Measurements from ENCODE around the gene FADS2. TPM values are rescaled to one million over a fixed set of nuclear protein-coding genes. Genes with fewer than 3 reads are reported as not detected.
A peak's percentile ranks its signal among the peaks of the same experiment; 100 is the strongest.

The FADS2 gene
- total and polyA plus RNA-seq, 9 of the 15 experiments (the other 6 are each of a cell fraction or from before 2014, with no cell fraction given): 2.9 to 42.8 (median 16.2) TPM

GRCh38 chr11:61815790-61816735 lies 12.0 kb upstream of the FADS2 start (continued):
- TF ChIP-seq, protein P1, sequence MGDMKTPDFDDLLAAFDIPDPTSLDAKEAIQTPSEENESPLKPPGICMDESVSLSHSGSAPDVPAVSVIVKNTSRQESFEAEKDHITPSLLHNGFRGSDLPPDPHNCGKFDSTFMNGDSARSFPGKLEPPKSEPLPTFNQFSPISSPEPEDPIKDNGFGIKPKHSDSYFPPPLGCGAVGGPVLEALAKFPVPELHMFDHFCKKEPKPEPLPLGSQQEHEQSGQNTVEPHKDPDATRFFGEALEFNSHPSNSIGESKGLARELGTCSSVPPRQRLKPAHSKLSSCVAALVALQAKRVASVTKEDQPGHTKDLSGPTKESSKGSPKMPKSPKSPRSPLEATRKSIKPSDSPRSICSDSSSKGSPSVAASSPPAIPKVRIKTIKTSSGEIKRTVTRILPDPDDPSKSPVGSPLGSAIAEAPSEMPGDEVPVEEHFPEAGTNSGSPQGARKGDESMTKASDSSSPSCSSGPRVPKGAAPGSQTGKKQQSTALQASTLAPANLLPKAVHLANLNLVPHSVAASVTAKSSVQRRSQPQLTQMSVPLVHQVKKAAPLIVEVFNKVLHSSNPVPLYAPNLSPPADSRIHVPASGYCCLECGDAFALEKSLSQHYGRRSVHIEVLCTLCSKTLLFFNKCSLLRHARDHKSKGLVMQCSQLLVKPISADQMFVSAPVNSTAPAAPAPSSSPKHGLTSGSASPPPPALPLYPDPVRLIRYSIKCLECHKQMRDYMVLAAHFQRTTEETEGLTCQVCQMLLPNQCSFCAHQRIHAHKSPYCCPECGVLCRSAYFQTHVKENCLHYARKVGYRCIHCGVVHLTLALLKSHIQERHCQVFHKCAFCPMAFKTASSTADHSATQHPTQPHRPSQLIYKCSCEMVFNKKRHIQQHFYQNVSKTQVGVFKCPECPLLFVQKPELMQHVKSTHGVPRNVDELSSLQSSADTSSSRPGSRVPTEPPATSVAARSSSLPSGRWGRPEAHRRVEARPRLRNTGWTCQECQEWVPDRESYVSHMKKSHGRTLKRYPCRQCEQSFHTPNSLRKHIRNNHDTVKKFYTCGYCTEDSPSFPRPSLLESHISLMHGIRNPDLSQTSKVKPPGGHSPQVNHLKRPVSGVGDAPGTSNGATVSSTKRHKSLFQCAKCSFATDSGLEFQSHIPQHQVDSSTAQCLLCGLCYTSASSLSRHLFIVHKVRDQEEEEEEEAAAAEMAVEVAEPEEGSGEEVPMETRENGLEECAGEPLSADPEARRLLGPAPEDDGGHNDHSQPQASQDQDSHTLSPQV (IDR thresholded peaks at IDR 0.05): no peak
- no peak for TF ChIP-seq TCF7L2 (IDR thresholded peaks at IDR 0.05; ENCODE audit: low read depth, low read length)
- TF ChIP-seq, protein P2, sequence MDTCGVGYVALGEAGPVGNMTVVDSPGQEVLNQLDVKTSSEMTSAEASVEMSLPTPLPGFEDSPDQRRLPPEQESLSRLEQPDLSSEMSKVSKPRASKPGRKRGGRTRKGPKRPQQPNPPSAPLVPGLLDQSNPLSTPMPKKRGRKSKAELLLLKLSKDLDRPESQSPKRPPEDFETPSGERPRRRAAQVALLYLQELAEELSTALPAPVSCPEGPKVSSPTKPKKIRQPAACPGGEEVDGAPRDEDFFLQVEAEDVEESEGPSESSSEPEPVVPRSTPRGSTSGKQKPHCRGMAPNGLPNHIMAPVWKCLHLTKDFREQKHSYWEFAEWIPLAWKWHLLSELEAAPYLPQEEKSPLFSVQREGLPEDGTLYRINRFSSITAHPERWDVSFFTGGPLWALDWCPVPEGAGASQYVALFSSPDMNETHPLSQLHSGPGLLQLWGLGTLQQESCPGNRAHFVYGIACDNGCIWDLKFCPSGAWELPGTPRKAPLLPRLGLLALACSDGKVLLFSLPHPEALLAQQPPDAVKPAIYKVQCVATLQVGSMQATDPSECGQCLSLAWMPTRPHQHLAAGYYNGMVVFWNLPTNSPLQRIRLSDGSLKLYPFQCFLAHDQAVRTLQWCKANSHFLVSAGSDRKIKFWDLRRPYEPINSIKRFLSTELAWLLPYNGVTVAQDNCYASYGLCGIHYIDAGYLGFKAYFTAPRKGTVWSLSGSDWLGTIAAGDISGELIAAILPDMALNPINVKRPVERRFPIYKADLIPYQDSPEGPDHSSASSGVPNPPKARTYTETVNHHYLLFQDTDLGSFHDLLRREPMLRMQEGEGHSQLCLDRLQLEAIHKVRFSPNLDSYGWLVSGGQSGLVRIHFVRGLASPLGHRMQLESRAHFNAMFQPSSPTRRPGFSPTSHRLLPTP (IDR thresholded peaks at IDR 0.05; ENCODE audit: borderline replicate concordance, extremely low read depth, insufficient read length): no peak
- no peak for TF ChIP-seq ZNF518B (CRISPR knock-in tag; IDR thresholded peaks at IDR 0.05)
- TF ChIP-seq SMAD3 (CRISPR knock-in tag; conservative IDR thresholded peaks at IDR 0.05): no peak
- TF ChIP-seq ZNF212 (CRISPR knock-in tag; IDR thresholded peaks at IDR 0.05): no peak
- TF ChIP-seq NR2F6 (CRISPR knock-in tag; IDR thresholded peaks at IDR 0.05): no peak
- TF ChIP-seq SRSF9 (IDR thresholded peaks at IDR 0.05; ENCODE audit: borderline replicate concordance, low read depth, low read length): no peak
- TF ChIP-seq HDAC2 (IDR thresholded peaks at IDR 0.05): no peak
- no peak for TF ChIP-seq ZNF3 (CRISPR knock-in tag; IDR thresholded peaks at IDR 0.05)
- TF ChIP-seq CSDE1 (IDR thresholded peaks at IDR 0.05): no peak
- peak; percentile 49 for TF ChIP-seq POLR2B (IDR thresholded peaks at IDR 0.05; ENCODE audit: low read depth, partially characterized antibody)
- TF ChIP-seq MAFF (IDR thresholded peaks at IDR 0.05; ENCODE audit: low read length): no peak
- no peak for TF ChIP-seq ZKSCAN1 (IDR thresholded peaks at IDR 0.05; ENCODE audit: low read depth, low read length)
- no peak for TF ChIP-seq NR1H2 (CRISPR knock-in tag; IDR thresholded peaks at IDR 0.05)
- peak; percentile 16; the same call in 1 of the 2 replicates for TF ChIP-seq POLR2AphosphoS5 (IDR thresholded peaks at IDR 0.05; ENCODE audit: control insufficient read depth, insufficient read depth, low read depth, low read length)
- TF ChIP-seq ELF4 (CRISPR knock-in tag; IDR thresholded peaks at IDR 0.05): 0 out of 2 replicates have a peak, but pooled peaks have one; percentile 54
